GM12891 (cell line): Measurements from ENCODE around the gene SCFD2.

Source experiments
- DNase-seq: peaks from one replicate; pipeline ENCODE4 v3.0.0; 2011; ENCODE audit warnings: low spot score; ENCODE audit not compliant: insufficient read length
- FAIRE-seq: peaks from 2 replicates; lab custom pipeline; 2011; peaks lifted over from hg19 to GRCh38; lab: Jason Lieb, UNC
- PAX5 ChIP-seq: IDR thresholded peaks from 2 replicates; pipeline ENCODE4 v1.6.1; 2011; ENCODE audit warnings: low read length, moderate library complexity, mild to moderate bottlenecking; ENCODE audit not compliant: insufficient read depth, severe bottlenecking
- POLR2A ChIP-seq: IDR thresholded peaks from 2 replicates; pipeline ENCODE4 v1.6.1; 2011; ENCODE audit warnings: low read depth, low read length, control low read depth
- POLR2AphosphoS5 ChIP-seq: IDR thresholded peaks from 2 replicates; pipeline ENCODE4 v1.6.1; 2011; ENCODE audit warnings: low read depth, low read length, control low read depth
- POU2F2 ChIP-seq: IDR thresholded peaks from 2 replicates; pipeline ENCODE4 v1.6.1; 2011; ENCODE audit warnings: low read depth, mild to moderate bottlenecking, control low read depth, low read length, moderate library complexity
- SPI1 ChIP-seq: IDR thresholded peaks from 2 replicates; pipeline ENCODE4 v1.6.1; 2011; ENCODE audit warnings: low read depth, low read length, control low read depth
- TAF1 ChIP-seq: IDR thresholded peaks from 2 replicates; pipeline ENCODE4 v1.6.1; 2011; ENCODE audit warnings: low read depth, low read length, control low read depth

Gene SCFD2

DNA sequence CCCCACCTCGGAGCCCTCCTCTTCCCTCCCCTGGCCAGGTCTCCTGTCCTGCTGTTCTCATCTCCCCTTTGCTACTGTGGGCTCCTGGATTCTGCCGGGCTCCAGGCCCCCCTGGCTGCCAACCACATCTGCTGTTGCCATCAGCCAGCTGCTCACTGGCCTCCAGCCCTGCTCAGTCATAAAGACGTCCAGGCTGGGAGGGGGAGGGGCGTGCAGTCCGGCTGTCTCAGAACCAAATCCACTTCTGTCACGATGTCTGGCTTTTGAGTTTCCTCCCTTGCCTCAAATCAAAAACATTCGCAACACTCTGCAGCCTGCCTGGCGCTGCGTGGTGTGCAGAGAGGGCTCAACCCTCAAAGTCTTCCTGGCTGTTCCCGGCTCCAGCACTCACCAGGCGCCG, 496.7 kb downstream of the SCFD2 start:
- FAIRE-seq (no peak), DNase-seq (no peak)
- no peak for TF ChIP-seq SPI1
- no peak for TF ChIP-seq PAX5
- no peak for TF ChIP-seq POLR2A
- no peak for TF ChIP-seq POLR2AphosphoS5
- TF ChIP-seq TAF1, result no peak
- TF ChIP-seq POU2F2, result no peak

DNA sequence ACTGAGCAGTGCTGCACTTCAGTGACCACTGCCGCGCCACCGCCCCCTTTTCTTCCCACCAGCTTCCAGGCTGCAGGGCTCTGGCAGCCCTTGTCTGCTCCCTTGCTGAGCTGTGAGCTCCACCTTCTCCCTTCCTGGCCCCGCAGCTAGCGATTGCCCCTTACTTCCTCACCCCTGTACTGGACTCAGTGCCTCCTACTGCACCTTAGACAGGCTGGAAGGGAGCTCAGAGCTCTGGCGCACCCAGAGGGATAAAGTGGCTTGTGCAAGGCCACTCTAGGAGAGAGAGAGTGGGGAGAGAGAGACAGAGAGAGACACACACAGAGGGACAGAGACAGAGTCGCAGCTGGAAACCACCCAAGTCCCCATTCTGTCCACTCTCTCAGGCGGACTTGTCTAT, 497.7 kb downstream of the SCFD2 start:
- TF ChIP-seq PAX5 (no peak), TAF1 (no peak), SPI1 (no peak), POLR2A (no peak), POU2F2 (no peak), POLR2AphosphoS5 (no peak)
- no peak for DNase-seq
- FAIRE-seq, result no peak

DNA sequence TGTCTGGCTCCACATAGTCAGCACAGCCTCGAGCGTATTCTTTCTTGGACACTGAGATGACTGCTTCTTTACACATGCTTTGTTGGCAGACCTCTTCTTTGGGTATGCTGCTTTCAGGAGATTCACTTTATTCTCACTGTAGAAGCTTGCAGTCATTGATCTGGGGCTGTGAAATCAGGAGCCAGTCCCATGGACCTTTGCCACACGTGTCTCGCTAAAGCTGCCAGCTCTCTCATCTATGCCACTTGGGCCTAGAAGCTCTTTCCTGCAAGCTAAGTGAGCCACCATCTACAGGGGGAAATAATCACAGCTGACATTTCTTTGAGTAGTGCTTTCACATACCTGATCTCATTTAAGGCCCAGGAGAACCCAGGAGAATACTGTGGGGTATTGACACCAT, 498.7 kb downstream of the SCFD2 start:
- FAIRE-seq, result no peak
- TF ChIP-seq PAX5 (no peak), POU2F2 (no peak), SPI1 (no peak), POLR2AphosphoS5 (no peak), POLR2A (no peak)
- DNase-seq, result no peak

DNA sequence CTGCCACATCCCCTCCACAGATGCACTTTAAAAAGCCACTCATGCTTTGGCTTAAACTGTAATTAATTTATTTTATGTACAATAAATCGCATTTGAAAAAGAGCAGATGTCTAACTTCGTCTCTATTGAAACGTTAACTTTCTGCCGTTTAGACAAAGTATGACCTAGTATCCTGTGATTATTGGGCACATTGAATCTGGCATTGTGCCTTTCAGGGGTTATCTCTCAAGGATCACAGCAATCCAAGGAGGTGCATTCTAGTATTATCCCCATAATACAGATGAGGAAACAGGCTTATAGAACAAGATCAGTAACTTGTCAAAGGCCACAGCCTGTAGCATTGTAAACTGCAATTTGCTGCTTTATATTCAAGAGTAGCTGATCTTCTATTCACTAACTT, 499.1 kb downstream of the SCFD2 start:
- DNase-seq (no peak), FAIRE-seq (no peak)
- no peak for TF ChIP-seq TAF1

DNA sequence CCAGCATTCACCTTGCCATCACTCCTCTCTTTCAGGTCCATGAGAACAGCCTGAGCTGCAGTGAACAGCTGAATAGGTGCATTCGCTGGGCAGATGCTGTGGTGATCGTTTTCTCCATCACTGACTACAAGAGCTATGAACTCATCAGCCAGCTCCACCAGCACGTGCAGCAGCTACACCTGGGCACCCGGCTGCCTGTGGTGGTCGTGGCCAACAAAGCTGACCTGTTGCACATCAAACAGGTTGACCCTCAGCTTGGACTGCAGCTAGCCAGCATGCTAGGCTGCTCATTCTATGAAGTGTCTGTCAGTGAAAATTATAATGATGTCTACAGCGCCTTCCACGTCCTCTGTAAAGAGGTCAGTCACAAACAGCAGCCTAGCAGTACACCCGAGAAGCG, 500.6 kb downstream of the SCFD2 start:
- FAIRE-seq, result no peak
- DNase-seq, result no peak
- TF ChIP-seq POLR2A (no peak), POLR2AphosphoS5 (no peak)

DNA sequence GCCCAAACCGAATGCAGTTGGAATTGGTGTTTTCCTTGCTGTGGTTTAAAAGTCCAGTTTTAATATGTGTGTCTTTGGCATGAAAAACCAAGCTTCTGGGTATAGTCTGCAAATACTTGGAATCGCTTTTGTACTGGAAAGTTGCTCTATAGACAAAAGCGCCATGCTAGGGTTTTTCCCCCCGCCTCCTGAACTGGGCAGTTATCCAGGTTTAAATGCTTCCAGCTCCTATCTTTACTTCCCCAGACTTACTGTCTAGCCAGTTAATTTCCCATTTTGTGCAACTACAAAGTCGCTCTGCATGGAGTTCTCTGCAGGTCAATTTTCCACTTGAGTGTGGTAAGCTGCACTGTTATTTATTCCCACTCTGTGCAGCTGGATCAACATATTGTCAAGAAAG, 501.1 kb downstream of the SCFD2 start:
- DNase-seq, result no peak

DNA sequence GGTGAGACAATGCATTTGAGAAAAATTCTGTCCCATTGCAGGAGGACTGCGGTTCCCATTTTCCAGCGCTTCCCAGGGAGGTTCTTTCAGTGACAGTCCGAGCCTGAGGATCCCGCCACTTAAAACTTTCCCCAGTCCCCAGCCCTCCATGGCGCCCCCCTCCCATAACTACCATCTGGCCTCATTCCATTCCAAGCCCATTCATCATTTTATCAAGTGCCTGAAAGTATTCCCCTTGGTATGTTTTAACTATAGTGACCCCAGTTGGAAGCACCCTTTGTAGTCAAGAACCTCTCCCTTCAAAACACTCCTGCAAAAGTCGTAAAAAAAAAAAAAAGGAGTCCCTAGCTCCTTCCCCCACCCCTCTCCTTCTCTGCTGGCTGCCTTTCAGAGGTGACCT, 502.5 kb downstream of the SCFD2 start:
- TF ChIP-seq POLR2AphosphoS5 (no peak), PAX5 (no peak), SPI1 (no peak), POLR2A (no peak), TAF1 (no peak), POU2F2 (no peak)
- FAIRE-seq (no peak), DNase-seq (no peak)

More for the DNA sequence above, 501.1 kb downstream of the SCFD2 start:
- no peak for FAIRE-seq
- TF ChIP-seq PAX5 (no peak), POLR2A (no peak), POLR2AphosphoS5 (no peak)

DNA sequence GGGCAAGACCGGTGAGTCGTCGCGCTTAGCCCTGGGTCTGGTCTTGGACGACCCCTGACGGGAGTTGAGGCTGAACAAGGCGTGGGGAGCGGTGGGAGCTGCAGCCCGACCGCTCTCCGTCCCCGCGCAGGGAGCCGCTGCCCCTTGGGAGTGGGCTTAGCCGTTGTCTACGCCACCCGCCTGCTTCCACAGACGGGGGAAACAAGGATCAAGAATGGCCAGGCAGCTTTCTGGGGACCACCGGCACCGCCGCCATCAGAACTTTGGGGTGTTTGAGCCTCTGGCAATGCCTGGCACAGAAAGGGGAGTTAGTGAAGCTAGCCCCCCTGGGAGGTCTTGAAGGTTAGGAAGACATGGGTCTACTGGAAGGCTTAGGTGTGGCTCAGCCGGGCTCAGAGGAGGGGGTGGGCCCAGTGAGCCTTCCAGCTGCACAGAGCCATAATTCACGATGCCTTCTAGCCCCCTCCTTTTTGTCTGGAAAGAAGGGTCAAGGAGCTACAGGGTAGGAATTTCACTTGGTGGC, 503.2 kb downstream of the SCFD2 start:
- no peak for FAIRE-seq
- TF ChIP-seq SPI1 (no peak), POU2F2 (no peak), PAX5 (no peak), POLR2A (no peak), POLR2AphosphoS5 (no peak), TAF1 (no peak)
- no peak for DNase-seq

DNA sequence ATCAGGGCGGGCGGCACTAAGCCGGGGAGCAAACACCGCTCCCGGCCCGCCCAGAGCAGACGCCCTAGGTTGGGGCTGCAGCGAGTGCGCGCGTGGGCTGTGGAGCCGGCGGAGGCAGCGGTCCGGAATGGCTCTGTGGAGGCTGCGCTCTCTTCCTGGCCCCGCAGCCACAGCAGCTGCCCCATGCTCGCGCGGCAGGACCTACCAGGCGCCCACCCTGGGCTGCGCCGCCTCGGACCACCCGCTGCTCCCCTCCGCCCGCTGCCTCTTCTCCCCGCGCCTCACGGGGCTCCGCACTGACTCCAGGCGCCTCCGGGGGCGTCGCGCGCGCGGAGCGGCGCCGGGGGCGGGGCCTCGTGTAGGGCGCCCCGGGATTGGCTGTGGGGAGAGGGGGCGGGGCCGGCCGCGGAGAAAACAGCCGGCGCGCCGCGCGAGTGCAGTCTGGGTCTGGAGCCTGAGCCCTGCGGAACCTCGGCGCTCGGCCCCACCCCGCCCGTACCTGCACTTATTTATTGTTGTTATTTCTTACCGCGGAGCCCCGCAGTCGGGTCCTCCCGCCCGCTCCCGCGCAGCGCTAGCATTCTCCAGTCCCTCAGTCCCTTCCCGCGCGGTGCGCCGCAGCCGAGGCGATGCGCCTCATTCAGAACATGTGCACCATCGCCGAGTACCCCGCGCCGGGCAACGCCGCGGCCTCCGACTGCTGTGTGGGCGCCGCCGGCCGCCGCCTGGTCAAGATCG, 503.8 kb downstream of the SCFD2 start, which contains the start of gene RASL11B:
Gene RASL11B, plus strand, starts transcription at position 439 of the 738 bp plus-strand sequence. Its CDS starts 191 bp downstream, at position 630.
- FAIRE-seq (peak; percentile 91), DNase-seq (peak; percentile 96)
- TF ChIP-seq SPI1 (no peak), POLR2A (no peak), TAF1 (peak; percentile 21; the same call in 1 of the 2 replicates), POU2F2 (no peak)

DNA sequence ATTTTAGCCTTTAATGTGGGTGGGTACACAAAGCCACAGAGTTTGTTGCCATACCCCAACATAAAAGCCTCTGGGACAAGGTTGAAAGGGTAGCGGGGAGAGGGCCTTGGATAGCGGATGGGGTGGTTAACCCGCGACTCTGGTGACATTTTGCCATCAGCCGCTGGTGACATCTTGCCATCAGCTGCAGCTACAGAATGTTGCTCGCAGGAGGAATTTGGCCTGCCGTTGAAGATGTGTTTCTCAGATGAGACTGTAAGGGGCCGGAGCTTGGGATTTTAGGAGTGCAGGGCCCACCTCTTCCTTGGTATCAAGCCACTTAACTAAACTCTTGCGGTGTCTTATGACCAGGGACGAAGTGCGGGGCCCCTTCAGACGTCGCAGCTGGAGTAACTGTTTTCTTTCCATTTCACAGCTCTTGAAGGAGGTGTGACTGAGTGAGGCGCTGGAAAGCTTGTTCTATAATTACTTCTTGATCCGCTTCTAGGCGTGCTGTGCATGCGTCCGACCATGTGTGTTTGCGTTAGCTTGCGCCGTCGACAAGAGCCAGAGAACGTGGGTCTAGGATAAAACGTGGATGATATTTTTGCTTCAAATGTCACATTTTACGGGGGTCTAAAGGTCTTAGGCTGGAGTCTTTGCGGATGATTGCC, 504.6 kb downstream of the SCFD2 start:
- no peak for FAIRE-seq
- no peak for TF ChIP-seq SPI1
- TF ChIP-seq PAX5, result no peak
- TF ChIP-seq POU2F2, result no peak
- no peak for TF ChIP-seq POLR2A
- TF ChIP-seq POLR2AphosphoS5, result no peak
- TF ChIP-seq TAF1, result no peak
- no peak for DNase-seq

DNA sequence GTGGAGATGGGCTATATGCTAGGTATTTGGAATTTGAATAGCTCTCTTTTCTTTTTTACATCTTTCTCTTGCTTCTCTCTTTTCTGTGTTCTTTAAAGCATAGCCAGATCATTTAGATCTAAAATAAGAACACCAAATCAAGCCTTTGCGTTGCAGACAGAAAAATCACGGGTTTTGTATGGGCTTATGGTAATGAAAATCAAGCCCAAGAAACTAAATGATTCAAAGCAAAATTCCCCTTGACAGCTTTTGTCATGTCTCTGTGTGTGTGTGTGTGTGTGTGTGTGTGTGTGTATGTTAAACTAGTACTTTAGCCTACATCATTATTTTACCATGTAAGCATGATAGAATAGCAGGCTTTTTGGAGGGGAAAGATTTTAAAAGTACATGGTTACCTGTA, 505.5 kb downstream of the SCFD2 start:
- FAIRE-seq (no peak), DNase-seq (no peak)

More for the DNA sequence above, 505.5 kb downstream of the SCFD2 start:
- TF ChIP-seq POLR2AphosphoS5 (no peak), POU2F2 (no peak), PAX5 (no peak), SPI1 (no peak)
